Omental fat pad (tissue), 4 donors: ENCODE measurements around the gene SLC25A10. TPM values are rescaled to one million over a fixed set of nuclear protein-coding genes. Genes with fewer than 3 reads are reported as not detected.

ENCODE experiments used
- ATAC-seq: fragments of 150-250 bp; one replicate; pipeline ENCODE4 v1.9.1; 2016; ENCODE audit warnings: mild to moderate bottlenecking, moderate library complexity; ENCODE audit not compliant: low FRiP score
- DNase-seq: peaks from one replicate; pipeline ENCODE4 v3.0.0-alpha.2; 2019; ENCODE audit warnings: low spot score
- total RNA-seq, 4 donors: library from RNA; depleted of rRNA; stranded (reverse); fragments of >200 nt; gene quantifications; one replicate each; pipeline ENCODE4 v1.1.0, GENCODE V29; 2016
- TF ChIP-seq, protein P1 (sequence below), 3 donors: fragments of 450-650 bp; IDR thresholded peaks; one replicate each; pipeline ENCODE4 v1.5.1; 2016 to 2017; ENCODE audit warnings: antibody characterized with exemption in 3 of 3, mild to moderate bottlenecking in 3 of 3, moderate library complexity in 2 of 3

The SLC25A10 gene
- total RNA-seq, 4 donors from 2014 or later, result 11.4 to 22.4 (median 14.0) TPM

DNA sequence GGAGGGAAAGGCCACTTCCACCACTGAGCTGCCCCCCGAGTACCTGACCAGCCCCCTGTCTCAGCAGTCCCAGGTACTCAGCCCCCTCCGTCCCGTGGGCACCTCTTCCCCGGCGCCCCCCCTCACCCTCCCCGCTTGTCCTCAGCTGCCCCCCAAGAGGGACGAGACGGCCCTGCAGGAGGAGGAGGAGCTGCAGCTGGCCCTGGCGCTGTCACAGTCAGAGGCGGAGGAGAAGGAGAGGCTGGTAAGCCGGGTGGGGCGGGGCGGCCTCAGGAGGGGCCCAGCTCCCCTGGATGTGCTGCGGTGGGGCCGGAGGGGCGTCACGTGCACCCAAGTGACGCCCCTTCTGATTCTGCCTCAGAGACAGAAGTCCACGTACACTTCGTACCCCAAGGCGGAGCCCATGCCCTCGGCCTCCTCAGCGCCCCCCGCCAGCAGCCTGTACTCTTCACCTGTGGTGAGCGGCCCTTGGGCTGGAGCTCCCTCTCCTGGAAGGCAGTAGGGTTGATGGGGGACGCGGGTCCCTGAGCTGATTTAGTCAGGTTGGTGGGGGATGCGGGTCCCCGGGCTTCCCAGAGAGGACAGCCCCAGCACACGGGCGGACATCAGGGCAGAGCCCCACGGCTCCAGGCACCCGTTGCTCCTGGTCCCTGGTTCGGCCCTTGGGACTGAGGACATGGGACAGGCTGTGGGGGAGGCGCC is 18.4 kb upstream of the SLC25A10 start:
- DNase-seq (no peak), ATAC-seq (no peak)
- TF ChIP-seq, protein P1, sequence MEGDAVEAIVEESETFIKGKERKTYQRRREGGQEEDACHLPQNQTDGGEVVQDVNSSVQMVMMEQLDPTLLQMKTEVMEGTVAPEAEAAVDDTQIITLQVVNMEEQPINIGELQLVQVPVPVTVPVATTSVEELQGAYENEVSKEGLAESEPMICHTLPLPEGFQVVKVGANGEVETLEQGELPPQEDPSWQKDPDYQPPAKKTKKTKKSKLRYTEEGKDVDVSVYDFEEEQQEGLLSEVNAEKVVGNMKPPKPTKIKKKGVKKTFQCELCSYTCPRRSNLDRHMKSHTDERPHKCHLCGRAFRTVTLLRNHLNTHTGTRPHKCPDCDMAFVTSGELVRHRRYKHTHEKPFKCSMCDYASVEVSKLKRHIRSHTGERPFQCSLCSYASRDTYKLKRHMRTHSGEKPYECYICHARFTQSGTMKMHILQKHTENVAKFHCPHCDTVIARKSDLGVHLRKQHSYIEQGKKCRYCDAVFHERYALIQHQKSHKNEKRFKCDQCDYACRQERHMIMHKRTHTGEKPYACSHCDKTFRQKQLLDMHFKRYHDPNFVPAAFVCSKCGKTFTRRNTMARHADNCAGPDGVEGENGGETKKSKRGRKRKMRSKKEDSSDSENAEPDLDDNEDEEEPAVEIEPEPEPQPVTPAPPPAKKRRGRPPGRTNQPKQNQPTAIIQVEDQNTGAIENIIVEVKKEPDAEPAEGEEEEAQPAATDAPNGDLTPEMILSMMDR (IDR thresholded peaks at IDR 0.05), result no peak

DNA sequence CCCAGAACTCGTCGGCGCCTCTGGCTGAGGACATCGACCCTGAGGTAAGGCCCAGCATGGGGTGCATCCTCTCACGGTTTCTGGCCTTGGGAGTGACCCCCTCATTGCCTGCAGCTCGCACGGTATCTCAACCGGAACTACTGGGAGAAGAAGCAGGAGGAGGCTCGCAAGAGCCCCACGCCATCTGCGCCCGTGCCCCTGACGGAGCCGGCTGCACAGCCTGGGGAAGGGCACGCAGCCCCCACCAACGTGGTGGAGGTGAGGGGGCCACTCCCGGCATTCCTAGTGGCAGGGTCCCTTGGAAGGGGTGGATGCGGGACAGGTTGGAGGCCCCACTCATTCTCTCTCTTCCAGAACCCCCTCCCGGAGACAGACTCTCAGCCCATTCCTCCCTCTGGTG is 17.3 kb upstream of the SLC25A10 start:
- ATAC-seq (no peak), DNase-seq (no peak)
- TF ChIP-seq, protein P1 (IDR thresholded peaks at IDR 0.05), result no peak

DNA sequence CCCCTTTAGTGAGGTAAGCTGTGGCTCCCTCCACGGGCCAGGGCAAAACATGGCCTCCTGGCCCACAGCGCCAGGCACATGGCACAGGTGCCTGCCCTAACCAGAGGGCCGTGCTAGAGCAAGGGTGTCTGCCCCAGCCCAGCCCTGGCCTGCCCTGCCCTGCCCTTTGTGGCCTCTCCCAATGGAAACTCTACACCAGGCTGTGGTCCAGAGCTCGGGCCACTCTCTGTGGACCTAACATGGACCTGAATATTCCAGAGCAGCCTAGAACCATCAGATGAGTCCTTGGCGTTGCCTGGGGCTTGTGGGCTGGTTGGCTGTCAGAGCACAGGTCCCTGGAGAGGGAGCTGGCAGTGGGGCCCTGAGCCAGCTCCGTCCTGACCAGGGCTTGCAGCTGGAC is 16.9 kb upstream of the SLC25A10 start:
- DNase-seq (no peak), ATAC-seq (no peak)
- TF ChIP-seq, protein P1 (IDR thresholded peaks at IDR 0.05), result no peak

DNA sequence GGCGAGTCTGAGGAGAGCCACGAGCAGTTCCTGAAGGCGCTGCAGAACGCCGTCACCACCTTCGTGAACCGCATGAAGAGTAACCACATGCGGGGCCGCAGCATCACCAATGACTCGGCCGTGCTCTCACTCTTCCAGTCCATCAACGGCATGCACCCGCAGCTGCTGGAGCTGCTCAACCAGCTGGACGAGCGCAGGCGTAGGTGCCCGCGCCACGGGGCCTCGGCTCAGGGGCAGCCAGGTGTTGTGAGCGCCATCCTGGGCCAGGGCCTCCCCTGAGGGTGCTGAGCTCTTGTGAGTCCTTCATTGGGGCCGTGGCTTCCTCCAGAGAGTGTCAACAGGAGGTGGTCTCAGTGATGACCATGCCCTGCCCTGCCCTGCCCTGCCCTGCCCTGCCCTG is 16.3 kb upstream of the SLC25A10 start:
- ATAC-seq (no peak), DNase-seq (no peak)
- TF ChIP-seq, protein P1 (IDR thresholded peaks at IDR 0.05), result no peak

DNA sequence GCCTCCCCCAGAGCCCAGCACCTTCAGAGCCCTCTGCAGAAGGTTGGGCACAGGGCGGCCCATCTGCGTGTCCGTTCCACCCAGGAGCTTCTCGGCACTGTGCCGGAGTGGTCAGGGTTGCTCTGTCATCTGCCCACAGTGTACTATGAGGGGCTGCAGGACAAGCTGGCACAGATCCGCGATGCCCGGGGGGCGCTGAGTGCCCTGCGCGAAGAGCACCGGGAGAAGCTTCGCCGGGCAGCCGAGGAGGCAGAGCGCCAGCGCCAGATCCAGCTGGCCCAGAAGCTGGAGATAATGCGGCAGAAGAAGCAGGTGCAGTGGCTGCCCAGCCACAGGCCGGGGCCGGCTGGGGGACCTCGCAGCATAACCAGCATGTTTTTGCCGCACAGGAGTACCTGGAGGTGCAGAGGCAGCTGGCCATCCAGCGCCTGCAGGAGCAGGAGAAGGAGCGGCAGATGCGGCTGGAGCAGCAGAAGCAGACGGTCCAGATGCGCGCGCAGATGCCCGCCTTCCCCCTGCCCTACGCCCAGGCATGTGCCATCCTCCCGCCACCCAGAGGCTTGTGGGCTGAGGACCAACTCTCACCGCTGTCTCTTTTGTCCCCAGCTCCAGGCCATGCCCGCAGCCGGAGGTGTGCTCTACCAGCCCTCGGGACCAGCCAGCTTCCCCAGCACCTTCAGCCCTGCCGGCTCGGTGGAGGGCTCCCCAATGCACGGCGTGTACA is 15.7 kb upstream of the SLC25A10 start:
- ATAC-seq, result no peak
- TF ChIP-seq, protein P1 (IDR thresholded peaks at IDR 0.05), result no peak
- DNase-seq, result no peak

DNA sequence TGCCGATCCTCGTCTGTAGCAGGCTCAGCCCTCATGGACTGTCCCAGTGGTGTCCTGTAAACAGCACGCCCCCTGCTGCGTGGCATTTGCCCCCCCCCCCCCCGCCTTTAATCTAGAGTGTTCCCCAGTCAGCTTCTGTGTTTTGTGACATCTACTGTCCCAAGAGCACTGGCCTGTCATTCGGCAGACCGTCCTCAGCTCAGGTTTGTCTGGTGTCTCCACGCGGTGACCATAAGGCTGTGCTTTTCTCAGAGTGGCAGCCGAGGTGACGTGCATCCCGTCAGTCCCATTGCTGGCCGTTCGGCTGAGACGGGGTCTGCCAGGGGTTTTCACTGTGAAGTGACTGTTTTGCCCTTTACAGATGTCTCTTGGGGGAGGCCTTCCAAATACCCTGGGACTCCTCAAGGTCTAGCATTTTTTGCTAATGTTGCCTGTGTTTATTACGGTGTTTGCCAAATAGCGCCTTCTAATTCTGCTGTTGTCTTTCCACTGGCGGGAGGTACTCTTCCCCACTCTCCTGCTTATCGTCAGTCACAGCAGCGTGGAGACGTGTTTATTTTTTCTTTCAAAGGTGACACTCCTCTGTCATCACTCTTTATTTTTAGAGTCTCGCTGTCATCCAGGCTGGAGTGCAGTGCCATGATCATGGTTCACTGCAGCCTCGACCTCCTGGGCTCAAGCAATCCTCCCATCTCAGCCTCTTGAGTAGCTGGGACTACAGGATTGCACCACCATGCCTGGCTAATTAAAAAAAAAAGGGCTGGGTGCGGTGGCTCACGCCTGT is 14.6 kb upstream of the SLC25A10 start:
- TF ChIP-seq, protein P1 (IDR thresholded peaks at IDR 0.05), result no peak
- DNase-seq, result no peak
- ATAC-seq, result no peak
